Measurements from ENCODE around the gene UNC50. TPM values are rescaled to one million over a fixed set of nuclear protein-coding genes. Genes with fewer than 3 reads are reported as not detected.
"Not testable (repeated sequence)": the region's sequence is repeated elsewhere in the genome, so short reads cannot be mapped to it uniquely, and the experiment has no call there.

Gene UNC50
- total RNA-seq, 1 donor from 2014 or later: 74.6 TPM

DNA sequence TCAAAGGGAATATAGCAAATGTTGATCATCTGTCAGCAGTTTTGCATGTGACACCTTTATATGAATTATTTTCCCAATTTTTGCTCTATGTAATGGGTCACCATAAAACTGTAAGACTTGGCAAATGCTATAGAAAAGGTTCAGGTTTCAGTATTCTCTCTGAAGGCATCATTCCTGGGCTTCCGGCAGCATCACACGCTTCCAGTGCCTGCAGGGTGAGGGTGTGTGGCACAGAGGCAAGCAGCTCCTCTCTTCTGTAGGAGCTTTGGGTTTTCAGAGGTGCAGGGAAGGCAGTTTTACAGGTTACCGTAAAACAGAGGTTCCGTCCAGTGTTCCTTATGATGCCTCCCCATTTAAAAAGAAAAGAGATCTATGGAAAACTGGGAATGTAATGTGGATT is 18.9 kb upstream of the UNC50 start:
- Histone ChIP-seq H3K36me3 (no peaks in the 10 kb centered on the region), H4K20me1 (ENCODE audit: low read depth) (no peaks in the 10 kb centered on the region), H3K9ac (no peak overlapping the region), H2AFZ (replicated peaks) (no peak overlapping the region), H3F3A (ENCODE audit: low read depth) (no peaks in the 10 kb centered on the region), H3K79me2 (ENCODE audit: low read depth) (no peaks in the 10 kb centered on the region), H3K27me3 (no peaks in the 10 kb centered on the region), H3K27ac (no peak overlapping the region), H3K4me1 (no peaks in the 10 kb centered on the region), H3K9me3 (ENCODE audit: low read depth) (no peaks in the 10 kb centered on the region), H3K4me2 (no peak overlapping the region), H3K4me3 (no peak overlapping the region)
- H3K27me3 Mint-ChIP-seq (ENCODE audit: insufficient read depth, low read depth): peaks cover 6% of the 10 kb centered on the region
- peaks cover 16% of the 10 kb centered on the region for H3K36me3 Mint-ChIP-seq
- DNase-seq (ENCODE audit: low spot score): no peak
- no peak overlapping the region for H3K27ac Mint-ChIP-seq
- H3K4me3 Mint-ChIP-seq: no peak overlapping the region
- no peak for TF ChIP-seq EZH2phosphoT487 (IDR thresholded peaks at IDR 0.05)
- TF ChIP-seq EZH2 (IDR thresholded peaks at IDR 0.05): no peak
- TF ChIP-seq, protein P1, sequence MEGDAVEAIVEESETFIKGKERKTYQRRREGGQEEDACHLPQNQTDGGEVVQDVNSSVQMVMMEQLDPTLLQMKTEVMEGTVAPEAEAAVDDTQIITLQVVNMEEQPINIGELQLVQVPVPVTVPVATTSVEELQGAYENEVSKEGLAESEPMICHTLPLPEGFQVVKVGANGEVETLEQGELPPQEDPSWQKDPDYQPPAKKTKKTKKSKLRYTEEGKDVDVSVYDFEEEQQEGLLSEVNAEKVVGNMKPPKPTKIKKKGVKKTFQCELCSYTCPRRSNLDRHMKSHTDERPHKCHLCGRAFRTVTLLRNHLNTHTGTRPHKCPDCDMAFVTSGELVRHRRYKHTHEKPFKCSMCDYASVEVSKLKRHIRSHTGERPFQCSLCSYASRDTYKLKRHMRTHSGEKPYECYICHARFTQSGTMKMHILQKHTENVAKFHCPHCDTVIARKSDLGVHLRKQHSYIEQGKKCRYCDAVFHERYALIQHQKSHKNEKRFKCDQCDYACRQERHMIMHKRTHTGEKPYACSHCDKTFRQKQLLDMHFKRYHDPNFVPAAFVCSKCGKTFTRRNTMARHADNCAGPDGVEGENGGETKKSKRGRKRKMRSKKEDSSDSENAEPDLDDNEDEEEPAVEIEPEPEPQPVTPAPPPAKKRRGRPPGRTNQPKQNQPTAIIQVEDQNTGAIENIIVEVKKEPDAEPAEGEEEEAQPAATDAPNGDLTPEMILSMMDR (IDR thresholded peaks at IDR 0.05): no peak
- no peaks in the 10 kb centered on the region for H3K4me1 Mint-ChIP-seq
- H3K9me3 Mint-ChIP-seq: peaks cover 8% of the 10 kb centered on the region

DNA sequence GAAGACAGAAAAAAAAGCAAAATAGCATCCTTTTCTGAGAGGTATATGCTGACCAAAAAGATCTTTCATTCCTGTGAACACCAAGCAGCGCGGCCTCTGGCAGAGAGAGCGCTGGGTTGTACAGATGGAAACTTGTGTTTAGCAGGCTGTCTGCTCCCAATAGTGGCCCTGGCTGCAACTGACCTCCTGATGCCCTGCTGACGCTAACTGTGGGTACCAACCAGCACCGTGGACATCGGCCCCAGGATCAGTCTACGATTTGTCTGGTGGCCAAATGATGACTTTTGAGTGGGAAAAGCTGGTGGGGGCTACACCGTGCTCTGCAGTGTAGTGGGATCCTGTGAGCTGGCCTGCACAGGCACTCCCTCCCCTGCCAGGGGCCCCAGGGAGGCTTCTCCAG is 15.8 kb upstream of the UNC50 start:
- no peak for DNase-seq (ENCODE audit: low spot score)
- TF ChIP-seq EZH2phosphoT487 (IDR thresholded peaks at IDR 0.05): no peak
- TF ChIP-seq, protein P1 (IDR thresholded peaks at IDR 0.05): no peak
- no peak for TF ChIP-seq EZH2 (IDR thresholded peaks at IDR 0.05)
- Histone ChIP-seq H3K4me3 (no peak overlapping the region), H3K27ac (no peak overlapping the region), H3K4me2 (no peak overlapping the region), H3K9ac (no peak overlapping the region), H4K20me1 (ENCODE audit: low read depth) (no peaks in the 10 kb centered on the region), H3K9me3 (ENCODE audit: low read depth) (no peaks in the 10 kb centered on the region), H3F3A (ENCODE audit: low read depth) (no peaks in the 10 kb centered on the region), H2AFZ (replicated peaks) (no peak overlapping the region), H3K79me2 (ENCODE audit: low read depth) (no peaks in the 10 kb centered on the region), H3K4me1 (no peaks in the 10 kb centered on the region), H3K27me3 (no peaks in the 10 kb centered on the region), H3K36me3 (no peaks in the 10 kb centered on the region)
- Mint-ChIP-seq H3K27me3 (ENCODE audit: insufficient read depth, low read depth) (peaks cover 6% of the 10 kb centered on the region), H3K4me1 (no peaks in the 10 kb centered on the region), H3K36me3 (peaks cover 27% of the 10 kb centered on the region), H3K4me3 (no peak overlapping the region), H3K27ac (no peak overlapping the region), H3K9me3 (peaks cover 10% of the 10 kb centered on the region)

DNA sequence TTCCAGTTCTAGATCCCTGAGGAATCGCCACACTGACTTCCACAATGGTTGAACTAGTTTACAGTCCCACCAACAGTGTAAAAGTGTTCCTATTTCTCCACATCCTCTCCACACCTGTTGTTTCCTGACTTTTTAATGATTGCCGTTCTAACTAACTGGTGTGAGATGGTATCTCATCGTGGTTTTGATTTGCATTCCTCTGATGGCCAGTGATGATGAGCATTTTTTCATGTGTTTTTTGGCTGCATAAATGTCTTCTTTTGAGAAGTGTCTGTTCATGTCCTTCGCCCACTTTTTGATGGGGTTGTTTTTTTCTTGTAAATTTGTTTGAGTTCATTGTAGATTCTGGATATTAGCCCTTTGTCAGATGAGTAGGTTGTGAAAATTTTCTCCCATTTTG is 13.7 kb upstream of the UNC50 start:
- H3K9me3 ChIP-seq (ENCODE audit: low read depth); H3K9ac ChIP-seq; H3K4me1 ChIP-seq; H3K36me3 ChIP-seq; H4K20me1 ChIP-seq (ENCODE audit: low read depth); H3K27me3 ChIP-seq; H3K27ac ChIP-seq; H3K4me1 Mint-ChIP-seq; H2AFZ ChIP-seq (replicated peaks); H3F3A ChIP-seq (ENCODE audit: low read depth); H3K79me2 ChIP-seq (ENCODE audit: low read depth); H3K9me3 Mint-ChIP-seq; H3K27ac Mint-ChIP-seq; H3K4me2 ChIP-seq; H3K4me3 ChIP-seq; H3K4me3 Mint-ChIP-seq; DNase-seq (ENCODE audit: low spot score); H3K27me3 Mint-ChIP-seq (ENCODE audit: insufficient read depth, low read depth): not testable (repeated sequence)
- peaks cover 30% of the 10 kb centered on the region for H3K36me3 Mint-ChIP-seq

DNA sequence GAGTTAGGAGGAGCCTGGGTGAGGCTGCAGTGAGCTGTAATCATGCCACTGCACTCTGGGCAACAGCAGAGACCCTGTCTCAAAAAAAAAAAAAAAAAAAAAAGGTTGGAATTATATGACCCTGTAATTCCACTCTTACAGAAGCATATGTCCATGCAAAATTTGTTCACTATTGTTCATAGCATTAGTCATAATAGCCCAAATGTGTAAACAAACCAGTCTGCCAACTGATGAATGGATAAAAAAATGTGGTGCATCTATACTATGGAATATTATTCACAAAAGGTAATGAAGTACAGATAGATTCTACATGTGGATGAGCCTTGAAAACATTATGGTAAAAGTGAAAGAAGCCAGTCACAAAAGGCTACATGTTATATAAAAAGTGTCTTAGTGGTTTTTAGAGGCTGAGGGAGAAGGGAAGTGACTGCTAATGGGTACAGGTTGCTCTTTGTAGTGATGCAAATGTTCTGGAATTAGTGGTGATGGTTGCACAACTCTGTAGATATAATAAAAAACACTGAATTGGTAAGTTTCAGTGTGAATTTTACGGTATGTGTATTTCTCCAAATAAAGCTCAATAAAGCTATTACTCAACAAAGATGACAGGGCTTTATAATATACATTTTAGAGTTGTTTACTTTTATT is 9.5 kb upstream of the UNC50 start:
- Histone ChIP-seq H3K27ac (no peak overlapping the region), H2AFZ (replicated peaks) (no peak overlapping the region), H3F3A (ENCODE audit: low read depth) (no peaks in the 10 kb centered on the region), H3K9ac (no peak overlapping the region), H3K4me1 (no peaks in the 10 kb centered on the region), H4K20me1 (ENCODE audit: low read depth) (peaks cover 13% of the 10 kb centered on the region), H3K27me3 (no peaks in the 10 kb centered on the region), H3K4me3 (no peak overlapping the region), H3K4me2 (no peak overlapping the region), H3K9me3 (ENCODE audit: low read depth) (no peaks in the 10 kb centered on the region), H3K36me3 (no peaks in the 10 kb centered on the region), H3K79me2 (ENCODE audit: low read depth) (peaks cover under 1% of the 10 kb centered on the region)
- no peak for DNase-seq (ENCODE audit: low spot score)
- H3K27me3 Mint-ChIP-seq (ENCODE audit: insufficient read depth, low read depth): peaks cover under 1% of the 10 kb centered on the region
- H3K4me3 Mint-ChIP-seq: no peak overlapping the region
- no peak overlapping the region for H3K27ac Mint-ChIP-seq
- TF ChIP-seq EZH2phosphoT487 (IDR thresholded peaks at IDR 0.05) (no peak), EZH2 (IDR thresholded peaks at IDR 0.05) (no peak)
- TF ChIP-seq, protein P1 (IDR thresholded peaks at IDR 0.05): no peak
- peaks cover 20% of the 10 kb centered on the region for H3K36me3 Mint-ChIP-seq
- H3K4me1 Mint-ChIP-seq: no peaks in the 10 kb centered on the region
- H3K9me3 Mint-ChIP-seq: peaks cover 3% of the 10 kb centered on the region
